ENCODE data around the gene RASGEF1C. TPM values are rescaled to one million over a fixed set of nuclear protein-coding genes. Genes with fewer than 3 reads are reported as not detected.

The RASGEF1C gene
- total and polyA plus RNA-seq, 2 experiments from 2014 or later = 0.40 to 0.42 TPM

GRCh38 chr5:180116077-180116999, 92.7 kb downstream of the RASGEF1C start (continued):
- TF ChIP-seq ZNF462 (CRISPR knock-in tag; IDR thresholded peaks at IDR 0.05) (no peak), JUNB (IDR thresholded peaks at IDR 0.05; ENCODE audit: unreplicated experiment) (no peak), STAT1 (IDR thresholded peaks at IDR 0.05; ENCODE audit: unreplicated experiment) (no peak), CTCF (conservative IDR thresholded peaks at IDR 0.05; ENCODE audit: low read depth in 2 of 2) (no peak)

GRCh38 chr5:180115326-180116076, 93.5 kb downstream of the RASGEF1C start:
- no peak overlapping the region for H3K27ac ChIP-seq (ENCODE audit: low read depth)
- H2AFZ ChIP-seq = no peak overlapping the region
- ATAC-seq (no peak), DNase-seq (ENCODE audit: low spot score) (no peak)
- no peaks in the 10 kb centered on the region for H3K36me3 ChIP-seq (ENCODE audit: insufficient read depth)
- no peaks in the 10 kb centered on the region for H3K4me1 ChIP-seq (ENCODE audit: insufficient read depth)
- Mint-ChIP-seq H3K4me3 (no peak overlapping the region), H3K27me3 (ENCODE audit: insufficient read depth, low read depth, poor library complexity) (peaks cover 6% of the 10 kb centered on the region), H3K36me3 (ENCODE audit: low read depth) (no peaks in the 10 kb centered on the region), H3K9me3 (no peaks in the 10 kb centered on the region; the same call in 2 of the 3 replicates), H3K4me1 (peaks cover 7% of the 10 kb centered on the region), H3K27ac (no peak overlapping the region)
- H3K4me2 ChIP-seq = no peak overlapping the region
- H3K9me2 ChIP-seq (ENCODE audit: insufficient read depth) = no peaks in the 10 kb centered on the region
- no peaks in the 10 kb centered on the region for H3K79me2 ChIP-seq (replicated peaks; ENCODE audit: insufficient read depth)
- no peaks in the 10 kb centered on the region for H3K27me3 ChIP-seq (ENCODE audit: insufficient read depth)
- no peaks in the 10 kb centered on the region for H4K20me1 ChIP-seq (replicated peaks; ENCODE audit: insufficient read depth)
- no peaks in the 10 kb centered on the region for H3F3A ChIP-seq (replicated peaks; ENCODE audit: low read depth)
- H3K4me3 ChIP-seq = no peak overlapping the region
- TF ChIP-seq ZNF114 (CRISPR knock-in tag; IDR thresholded peaks at IDR 0.05) = no peak
- TF ChIP-seq JUNB (IDR thresholded peaks at IDR 0.05; ENCODE audit: unreplicated experiment) = no peak
- no peak for TF ChIP-seq ETS1 (IDR thresholded peaks at IDR 0.05)

Data from GM23338 (cell line).